GM21825 (cell line): Measurements from ENCODE around the gene FOLR1.

ENCODE experiments used
- ATAC-seq: cut with Tn5 transposase; IDR thresholded peaks from one replicate; pipeline ENCODE4 v1.9.1; 2021; ENCODE audit warnings: mild to moderate bottlenecking, moderate library complexity; ENCODE audit not compliant: unreplicated experiment

The FOLR1 gene

DNA sequence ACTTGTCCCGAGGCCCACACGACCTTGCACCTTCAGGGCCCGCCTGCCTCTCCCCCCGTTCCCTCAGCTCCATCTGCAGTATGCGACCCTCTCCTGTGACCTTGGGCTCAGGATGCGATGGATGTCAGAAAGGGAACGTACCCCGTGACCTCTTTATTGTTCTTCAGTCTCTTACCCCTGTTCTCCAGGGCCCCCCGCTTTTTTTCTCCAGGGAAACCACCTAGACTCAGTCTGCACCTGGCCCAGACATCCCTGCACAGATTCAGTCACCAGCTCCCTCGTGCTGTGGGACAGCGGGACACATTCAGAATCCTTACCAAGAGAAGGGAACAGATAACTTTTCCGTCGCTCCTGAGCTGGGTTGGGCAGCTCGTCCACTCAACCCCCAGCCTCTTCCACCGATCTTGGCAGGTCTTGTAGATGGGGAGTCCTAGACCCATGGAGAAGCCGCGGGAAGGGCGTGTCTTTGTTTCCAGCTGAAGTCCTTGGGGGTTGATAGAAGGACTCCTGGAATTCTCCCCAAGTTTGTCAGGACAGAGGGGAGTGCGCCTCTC is 53.4 kb downstream of the FOLR1 start:
- ATAC-seq, result no peak
